Retinal pigment epithelial cell (primary cell): Measurements from ENCODE around the gene TRMT11.

Experiments used
- DNase-seq: peaks from one replicate; pipeline ENCODE4 v3.0.0-alpha.2; 2010; ENCODE audit warnings: low read depth
- H3K4me3 ChIP-seq: 2 replicates; pipeline ENCODE4 v1.5.1; 2011; ENCODE audit warnings: mild to moderate bottlenecking, low read length, control low read depth, moderate library complexity
- CTCF ChIP-seq: conservative IDR thresholded peaks from 2 replicates; pipeline ENCODE4 v1.5.1; 2011; ENCODE audit warnings: low read depth, low read length, control low read depth, inconsistent platforms

TRMT11 gene

GRCh38 chr6:125983246-125983945 lies 2.9 kb upstream of the TRMT11 start:
- no peak for TF ChIP-seq CTCF
- peak; percentile 58 for DNase-seq
- no peak overlapping the region for H3K4me3 ChIP-seq

- DNase-seq: no peak
- TF ChIP-seq CTCF: no peak
These were observed 2.0 kb upstream of the TRMT11 start for GRCh38 chr6:125984311-125984710.

GRCh38 chr6:125985522-125985921 lies 818 bp upstream of the TRMT11 start:
- no peak for DNase-seq
- H3K4me3 ChIP-seq: peak overlapping the region; percentile 97
- TF ChIP-seq CTCF: no peak

More at GRCh38 chr6:125984311-125984710, 2.0 kb upstream of the TRMT11 start:
- H3K4me3 ChIP-seq: no peak overlapping the region

- DNase-seq: no peak
- no peak for TF ChIP-seq CTCF
- H3K4me3 ChIP-seq: peak overlapping the region; percentile 97
These were observed 400 bp upstream of the TRMT11 start for GRCh38 chr6:125985979-125986300.

- DNase-seq: no peak
- TF ChIP-seq CTCF: no peak
These were observed 782 bp downstream of the TRMT11 start for GRCh38 chr6:125987026-125987617.

GRCh38 chr6:125988280-125988679 lies 1.9 kb downstream of the TRMT11 start:
- H3K4me3 ChIP-seq: no peak overlapping the region
- no peak for DNase-seq
- TF ChIP-seq CTCF: no peak

More at GRCh38 chr6:125987026-125987617, 782 bp downstream of the TRMT11 start:
- H3K4me3 ChIP-seq: peak overlapping the region; percentile 97

GRCh38 chr6:125989631-125990030 lies 3.3 kb downstream of the TRMT11 start:
- no peak for DNase-seq
- H3K4me3 ChIP-seq: no peak overlapping the region
- no peak for TF ChIP-seq CTCF
